ENCODE results near the gene XPO6. TPM values are rescaled to one million over a fixed set of nuclear protein-coding genes. Genes with fewer than 3 reads are reported as not detected.

XPO6 gene
- total RNA-seq, 1 donor: 102 TPM

DNA sequence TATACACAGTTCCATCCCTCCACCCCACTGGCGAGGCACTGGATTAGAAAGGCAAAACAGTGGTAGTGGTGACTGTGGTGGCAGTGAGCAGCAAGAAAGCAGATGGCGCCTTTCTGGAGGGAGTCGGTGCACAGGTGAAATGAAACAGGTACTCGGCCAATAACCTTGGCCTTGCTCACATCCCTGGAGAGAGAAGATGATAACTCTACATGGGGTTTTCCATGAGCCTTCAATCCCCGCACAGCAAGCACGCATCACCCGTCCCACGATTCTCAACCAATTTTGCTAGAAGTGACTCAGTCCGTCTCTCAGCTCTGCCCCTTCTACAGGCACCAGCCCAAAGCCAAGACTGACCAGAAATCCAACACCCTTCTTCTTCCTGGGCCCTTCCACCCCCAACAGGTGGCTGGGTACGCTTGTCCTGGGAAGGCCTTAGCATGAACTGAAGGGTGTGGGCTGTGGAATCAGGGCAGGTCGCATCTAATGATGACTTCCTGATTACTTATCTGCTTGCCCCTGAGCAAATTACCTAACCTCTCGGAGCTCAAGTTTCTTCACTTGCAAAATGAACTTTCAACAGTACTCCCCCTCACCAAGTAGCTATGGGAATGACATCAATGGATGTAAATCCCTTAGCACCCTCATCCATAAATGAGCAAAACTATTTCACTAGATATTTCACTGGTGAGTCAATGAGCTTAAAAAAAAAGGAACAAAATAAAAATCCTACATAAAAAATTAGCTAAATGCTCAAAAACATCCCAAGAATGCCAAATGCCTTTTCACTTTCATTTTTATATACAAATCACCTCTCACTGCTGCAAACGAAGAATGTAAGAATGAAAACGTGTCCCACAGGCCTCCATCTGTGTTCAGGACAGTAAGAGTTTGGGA is 18.0 kb downstream of the XPO6 start:
- Histone ChIP-seq H3K79me2 (ENCODE audit: insufficient read depth, low read length) (peaks cover 88% of the 10 kb centered on the region), H3K27me3 (ENCODE audit: insufficient read depth, low read length) (no peaks in the 10 kb centered on the region), H3K4me3 (ENCODE audit: insufficient read depth, low read length) (peak overlapping the region; percentile 45), H2AFZ (ENCODE audit: low read length) (peak overlapping the region; percentile 52), H3K4me2 (ENCODE audit: insufficient read depth, low read length) (peak overlapping the region; percentile 80), H3K36me3 (ENCODE audit: insufficient read depth, low read length) (no peaks in the 10 kb centered on the region), H3K27ac (ENCODE audit: low read depth, low read length) (peak overlapping the region; percentile 87), H3K9me3 (ENCODE audit: low read depth, low read length) (no peaks in the 10 kb centered on the region), H4K20me1 (ENCODE audit: insufficient read depth, low read length) (peaks cover 4% of the 10 kb centered on the region), H3K4me1 (ENCODE audit: insufficient read depth, low read length) (peaks cover 46% of the 10 kb centered on the region)
- DNase-seq (ENCODE audit: insufficient read length, low spot score, missing footprints): no peak
- TF ChIP-seq, protein P1, sequence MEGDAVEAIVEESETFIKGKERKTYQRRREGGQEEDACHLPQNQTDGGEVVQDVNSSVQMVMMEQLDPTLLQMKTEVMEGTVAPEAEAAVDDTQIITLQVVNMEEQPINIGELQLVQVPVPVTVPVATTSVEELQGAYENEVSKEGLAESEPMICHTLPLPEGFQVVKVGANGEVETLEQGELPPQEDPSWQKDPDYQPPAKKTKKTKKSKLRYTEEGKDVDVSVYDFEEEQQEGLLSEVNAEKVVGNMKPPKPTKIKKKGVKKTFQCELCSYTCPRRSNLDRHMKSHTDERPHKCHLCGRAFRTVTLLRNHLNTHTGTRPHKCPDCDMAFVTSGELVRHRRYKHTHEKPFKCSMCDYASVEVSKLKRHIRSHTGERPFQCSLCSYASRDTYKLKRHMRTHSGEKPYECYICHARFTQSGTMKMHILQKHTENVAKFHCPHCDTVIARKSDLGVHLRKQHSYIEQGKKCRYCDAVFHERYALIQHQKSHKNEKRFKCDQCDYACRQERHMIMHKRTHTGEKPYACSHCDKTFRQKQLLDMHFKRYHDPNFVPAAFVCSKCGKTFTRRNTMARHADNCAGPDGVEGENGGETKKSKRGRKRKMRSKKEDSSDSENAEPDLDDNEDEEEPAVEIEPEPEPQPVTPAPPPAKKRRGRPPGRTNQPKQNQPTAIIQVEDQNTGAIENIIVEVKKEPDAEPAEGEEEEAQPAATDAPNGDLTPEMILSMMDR (IDR thresholded peaks at IDR 0.05; ENCODE audit: extremely low read depth, low read depth, low read length): no peak

DNA sequence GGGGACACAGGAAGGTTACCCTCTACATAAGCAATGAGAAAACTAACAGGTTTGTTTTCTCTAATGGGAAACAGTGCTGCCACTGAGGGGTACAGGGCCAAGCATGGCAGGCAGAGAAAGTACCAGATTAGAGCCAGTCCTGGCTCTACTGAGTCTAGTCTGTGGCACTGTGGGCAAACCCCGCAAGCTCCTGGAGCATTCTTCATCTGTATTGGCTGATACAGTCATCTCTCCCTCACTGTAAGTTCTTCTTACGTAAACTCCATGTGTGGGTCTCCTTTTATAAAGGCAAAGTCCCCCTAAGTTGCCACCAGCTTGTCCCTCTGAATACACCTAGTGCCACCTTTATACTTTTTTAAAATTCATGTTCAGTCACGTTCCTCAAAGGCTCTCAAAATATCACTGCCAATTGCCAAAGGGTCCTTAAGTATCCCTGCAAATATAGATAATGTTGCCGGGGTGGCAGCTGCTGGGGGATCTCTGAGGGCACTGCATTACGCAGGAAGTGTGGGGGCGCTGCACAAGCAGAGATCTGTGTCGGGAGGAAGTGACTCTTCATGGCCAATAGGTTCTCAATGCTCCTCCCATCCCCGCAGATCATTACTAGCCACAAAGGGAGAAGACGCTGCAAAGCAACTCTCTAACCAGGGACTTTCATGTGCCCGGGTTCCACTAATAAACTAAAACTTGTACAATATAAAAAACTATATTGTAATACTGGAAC is 18.8 kb downstream of the XPO6 start:
- H3K4me2 ChIP-seq (ENCODE audit: insufficient read depth, low read length): peak overlapping the region; percentile 80
- H3K27ac ChIP-seq (ENCODE audit: low read depth, low read length): peak overlapping the region; percentile 87
- H4K20me1 ChIP-seq (ENCODE audit: insufficient read depth, low read length): peaks cover 9% of the 10 kb centered on the region
- H3K27me3 ChIP-seq (ENCODE audit: insufficient read depth, low read length): no peaks in the 10 kb centered on the region
- H3K36me3 ChIP-seq (ENCODE audit: insufficient read depth, low read length): no peaks in the 10 kb centered on the region
- H2AFZ ChIP-seq (ENCODE audit: low read length): no peak overlapping the region
- H3K4me3 ChIP-seq (ENCODE audit: insufficient read depth, low read length): peak overlapping the region; percentile 45
- H3K9me3 ChIP-seq (ENCODE audit: low read depth, low read length): no peaks in the 10 kb centered on the region
- DNase-seq (ENCODE audit: insufficient read length, low spot score, missing footprints): no peak
- H3K4me1 ChIP-seq (ENCODE audit: insufficient read depth, low read length): peaks cover 46% of the 10 kb centered on the region
- peaks cover 88% of the 10 kb centered on the region for H3K79me2 ChIP-seq (ENCODE audit: insufficient read depth, low read length)
- TF ChIP-seq, protein P1 (IDR thresholded peaks at IDR 0.05; ENCODE audit: extremely low read depth, low read depth, low read length): no peak

DNA sequence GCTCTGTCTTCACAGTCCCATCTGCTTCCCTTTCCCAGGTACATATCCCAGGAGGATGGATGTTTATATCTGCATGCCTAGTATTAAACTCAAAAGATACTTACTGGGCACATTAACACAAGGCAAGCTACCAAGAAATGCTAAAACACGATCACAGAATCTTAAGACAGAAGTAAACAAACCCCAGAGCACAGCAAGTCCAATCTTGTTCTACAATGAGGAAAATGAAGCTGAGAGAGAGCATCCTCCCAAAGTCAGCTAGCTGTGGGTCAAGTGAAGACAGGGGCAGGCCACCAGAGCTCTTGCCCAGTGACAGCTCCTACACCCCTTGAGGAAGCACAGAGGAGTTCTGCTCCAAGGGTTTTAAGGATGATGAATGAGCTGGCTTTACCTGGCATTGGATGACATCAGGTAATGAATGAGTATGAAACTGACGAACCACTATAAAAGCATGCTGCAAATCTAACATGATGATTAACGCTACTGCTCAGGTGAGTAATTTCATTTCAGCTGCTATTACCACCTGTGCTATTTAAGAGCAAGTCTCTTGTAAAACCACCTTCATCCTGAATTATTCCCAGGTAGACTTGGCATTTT is 20.3 kb downstream of the XPO6 start:
- no peak overlapping the region for H2AFZ ChIP-seq (ENCODE audit: low read length)
- H3K79me2 ChIP-seq (ENCODE audit: insufficient read depth, low read length): peaks cover 89% of the 10 kb centered on the region
- TF ChIP-seq, protein P1 (IDR thresholded peaks at IDR 0.05; ENCODE audit: extremely low read depth, low read depth, low read length): no peak
- peak overlapping the region; percentile 17 for H3K27ac ChIP-seq (ENCODE audit: low read depth, low read length)
- H3K4me3 ChIP-seq (ENCODE audit: insufficient read depth, low read length): no peak overlapping the region
- H3K4me2 ChIP-seq (ENCODE audit: insufficient read depth, low read length): no peak overlapping the region
- peaks cover 19% of the 10 kb centered on the region for H4K20me1 ChIP-seq (ENCODE audit: insufficient read depth, low read length)
- no peak for DNase-seq (ENCODE audit: insufficient read length, low spot score, missing footprints)
- peaks cover 53% of the 10 kb centered on the region for H3K4me1 ChIP-seq (ENCODE audit: insufficient read depth, low read length)
- no peaks in the 10 kb centered on the region for H3K36me3 ChIP-seq (ENCODE audit: insufficient read depth, low read length)
- no peaks in the 10 kb centered on the region for H3K27me3 ChIP-seq (ENCODE audit: insufficient read depth, low read length)
- H3K9me3 ChIP-seq (ENCODE audit: low read depth, low read length): no peaks in the 10 kb centered on the region

Data from osteoblast (primary cell).